Adrenal gland (tissue), 5 donors: ENCODE results near the gene MARCHF9.

Experiments
- POLR2A ChIP-seq, 2 donors: fragments of 450-650 bp; IDR thresholded peaks; one replicate each; pipeline ENCODE4 v1.6.1; 2017; ENCODE audit warnings: antibody characterized with exemption in 2 of 2, mild to moderate bottlenecking in 2 of 2, moderate library complexity in 1 of 2
- TF ChIP-seq, protein P1 (sequence below), 6 experiments: fragments of 450-650 bp in 4 of 6; fragments of 200-600 bp in 2 of 6; sonication (generic) in 1 of 6; IDR thresholded peaks; 1 replicate in 5 of 6; 2 replicates in 1 of 6; pipeline versions ENCODE4 v1.5.1 to v1.8.0; 2016 to 2021; ENCODE audit warnings: antibody characterized with exemption in 6 of 6, mild to moderate bottlenecking in 2 of 6, moderate library complexity in 1 of 6
- donor health status: DM: no; HTN: no; CAD: no.

DNA sequence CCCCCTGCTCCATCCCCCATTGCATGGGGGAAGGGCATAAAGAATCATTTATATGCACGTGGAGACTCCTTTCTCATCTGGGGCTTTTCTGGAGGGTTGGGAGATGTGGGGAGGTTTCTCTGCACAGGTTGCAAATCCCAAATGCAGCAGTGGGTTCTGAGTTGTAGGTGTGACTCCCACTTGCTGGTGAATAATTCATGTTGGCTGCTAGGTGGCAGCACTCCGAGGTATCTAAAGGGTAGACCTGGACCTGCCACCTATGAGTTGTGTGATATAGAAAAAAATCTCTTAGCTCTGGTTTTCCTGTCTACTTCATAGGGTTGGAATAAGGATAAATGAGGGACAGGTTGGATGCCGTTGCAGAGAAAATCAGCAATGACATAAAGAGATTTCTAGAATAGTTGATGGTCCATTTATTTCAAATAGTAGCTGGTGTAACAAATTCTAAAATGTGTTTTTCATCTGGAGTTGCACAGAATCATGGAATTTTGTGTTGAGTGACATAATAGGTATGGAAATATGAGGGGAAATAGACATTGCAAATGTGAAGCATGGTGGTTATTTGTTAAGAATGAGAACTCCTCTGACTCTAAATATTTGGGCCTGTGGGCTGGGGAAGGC lies 4.6 kb downstream of the MARCHF9 start:
- TF ChIP-seq, protein P1, sequence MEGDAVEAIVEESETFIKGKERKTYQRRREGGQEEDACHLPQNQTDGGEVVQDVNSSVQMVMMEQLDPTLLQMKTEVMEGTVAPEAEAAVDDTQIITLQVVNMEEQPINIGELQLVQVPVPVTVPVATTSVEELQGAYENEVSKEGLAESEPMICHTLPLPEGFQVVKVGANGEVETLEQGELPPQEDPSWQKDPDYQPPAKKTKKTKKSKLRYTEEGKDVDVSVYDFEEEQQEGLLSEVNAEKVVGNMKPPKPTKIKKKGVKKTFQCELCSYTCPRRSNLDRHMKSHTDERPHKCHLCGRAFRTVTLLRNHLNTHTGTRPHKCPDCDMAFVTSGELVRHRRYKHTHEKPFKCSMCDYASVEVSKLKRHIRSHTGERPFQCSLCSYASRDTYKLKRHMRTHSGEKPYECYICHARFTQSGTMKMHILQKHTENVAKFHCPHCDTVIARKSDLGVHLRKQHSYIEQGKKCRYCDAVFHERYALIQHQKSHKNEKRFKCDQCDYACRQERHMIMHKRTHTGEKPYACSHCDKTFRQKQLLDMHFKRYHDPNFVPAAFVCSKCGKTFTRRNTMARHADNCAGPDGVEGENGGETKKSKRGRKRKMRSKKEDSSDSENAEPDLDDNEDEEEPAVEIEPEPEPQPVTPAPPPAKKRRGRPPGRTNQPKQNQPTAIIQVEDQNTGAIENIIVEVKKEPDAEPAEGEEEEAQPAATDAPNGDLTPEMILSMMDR (IDR thresholded peaks at IDR 0.05) = peak in 4 of 6 experiments; percentile 21 to 36 (median 29)
- no peak for TF ChIP-seq POLR2A (IDR thresholded peaks at IDR 0.05)
